Hippocampal formation (tissue), 2 donors: Measurements from ENCODE around the gene IFI44L.
A peak's percentile ranks its signal among the peaks of the same experiment; 100 is the strongest.

Source experiments
- DNase-seq, 2 donors: peaks; one replicate each; lab custom pipeline; 2025; lab: John Stamatoyannopoulos, UW

Gene IFI44L

DNA sequence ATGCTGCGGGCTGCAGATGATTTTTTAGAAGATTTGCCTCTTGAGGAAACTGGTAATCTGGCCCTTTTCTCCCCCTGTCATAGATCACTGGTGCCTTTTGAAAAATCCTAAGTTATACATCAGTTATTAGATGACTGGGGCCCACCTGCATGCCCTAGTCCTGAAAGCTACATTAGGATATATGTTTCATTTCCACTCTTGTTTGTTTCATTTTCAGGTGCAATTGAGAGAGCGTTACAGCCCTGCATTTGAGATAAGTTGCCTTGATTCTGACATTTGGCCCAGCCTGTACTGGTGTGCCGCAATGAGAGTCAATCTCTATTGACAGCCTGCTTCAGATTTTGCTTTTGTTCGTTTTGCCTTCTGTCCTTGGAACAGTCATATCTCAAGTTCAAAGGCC is 21.3 kb downstream of the IFI44L start:
- no peak for DNase-seq

GRCh38 chr1:78645723-78646122 is 25.5 kb downstream of the IFI44L start:
- no peak for DNase-seq

DNA sequence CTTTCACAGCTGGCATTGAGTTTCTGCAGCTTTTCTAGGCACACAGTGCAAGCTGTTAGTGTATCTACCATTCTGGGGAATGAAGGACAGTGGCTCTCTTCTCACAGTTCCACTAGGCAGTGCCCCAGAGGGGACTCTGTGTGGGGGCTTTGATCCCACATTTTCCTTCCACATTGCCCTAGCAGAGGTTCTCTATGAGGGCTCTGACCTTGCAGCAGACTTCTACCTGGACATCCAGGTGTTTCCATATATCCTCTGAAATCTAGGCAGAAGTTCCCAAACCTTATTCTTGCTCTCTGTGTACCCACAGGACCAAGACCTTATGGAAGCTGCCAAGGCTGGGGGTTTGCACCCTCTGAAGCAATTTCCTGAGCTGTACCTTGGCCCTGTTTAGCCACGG is 27.0 kb downstream of the IFI44L start:
- no peak for DNase-seq

- DNase-seq = peak; percentile 47 to 58
Observed at GRCh38 chr1:78649628-78650027, 29.4 kb downstream of the IFI44L start, which contains the start of gene IFI44. Gene IFI44 (plus strand): TSS chr1:78649831. CDS start chr1:78650196, 365 bp downstream.

DNA sequence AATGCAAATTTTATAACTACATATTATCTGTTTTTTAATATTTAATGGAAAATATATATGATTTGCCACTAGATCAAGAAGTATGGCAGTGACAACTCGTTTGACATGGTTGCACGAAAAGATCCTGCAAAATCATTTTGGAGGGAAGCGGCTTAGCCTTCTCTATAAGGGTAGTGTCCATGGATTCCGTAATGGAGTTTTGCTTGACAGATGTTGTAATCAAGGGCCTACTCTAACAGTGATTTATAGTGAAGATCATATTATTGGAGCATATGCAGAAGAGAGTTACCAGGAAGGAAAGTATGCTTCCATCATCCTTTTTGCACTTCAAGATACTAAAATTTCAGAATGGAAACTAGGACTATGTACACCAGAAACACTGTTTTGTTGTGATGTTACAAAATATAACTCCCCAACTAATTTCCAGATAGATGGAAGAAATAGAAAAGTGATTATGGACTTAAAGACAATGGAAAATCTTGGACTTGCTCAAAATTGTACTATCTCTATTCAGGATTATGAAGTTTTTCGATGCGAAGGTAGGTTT is 29.9 kb downstream of the IFI44L start:
- DNase-seq = no peak

- DNase-seq = no peak
Observed at GRCh38 chr1:78651241-78651640, 31.0 kb downstream of the IFI44L start.

DNA sequence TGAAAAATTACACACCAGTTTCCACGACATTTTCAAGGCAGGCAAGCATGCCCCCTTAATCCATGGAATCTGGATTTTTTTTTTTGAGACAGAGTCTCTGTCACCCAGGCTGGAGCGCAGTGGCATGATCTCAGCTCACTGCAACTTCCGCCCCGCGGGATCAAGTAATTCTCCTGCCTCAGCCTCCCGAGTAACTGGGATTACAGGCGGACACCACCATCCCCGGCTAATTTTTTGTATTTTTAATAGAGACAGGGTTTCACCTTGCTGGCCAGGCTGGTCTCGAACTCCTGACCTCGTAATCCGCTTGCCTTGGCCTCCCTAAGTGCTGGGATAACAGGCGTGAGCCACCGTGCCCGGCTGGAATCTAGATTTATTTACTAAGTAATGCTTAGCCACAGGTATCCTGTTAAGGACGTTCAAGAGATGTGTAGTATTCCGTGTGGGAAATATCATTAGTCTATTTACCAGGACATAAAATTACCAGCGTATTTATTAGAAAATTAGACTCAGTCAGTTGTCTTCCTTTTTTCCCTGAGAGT is 31.8 kb downstream of the IFI44L start:
- no peak for DNase-seq

DNA sequence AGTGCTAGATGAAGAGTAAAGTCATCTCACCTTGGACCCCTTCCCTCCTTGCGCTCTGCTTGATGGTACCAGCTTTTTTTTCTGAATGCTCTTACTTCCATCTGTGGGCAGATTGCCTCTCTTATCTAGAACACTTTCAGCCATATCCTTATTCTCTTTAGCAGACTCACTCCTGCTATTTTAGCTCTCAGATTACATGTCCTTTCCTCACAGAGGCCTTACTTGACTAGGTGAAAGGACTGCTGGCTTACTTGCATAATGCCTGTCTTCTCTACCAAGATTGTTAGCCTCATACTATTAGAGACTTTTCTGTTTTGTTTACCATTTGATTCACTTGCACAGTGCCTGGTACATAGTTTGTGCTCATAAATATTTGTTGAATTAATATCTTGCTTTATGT is 38.7 kb downstream of the IFI44L start:
- no peak for DNase-seq

- DNase-seq = no peak
Observed at GRCh38 chr1:78663923-78664322, 43.7 kb downstream of the IFI44L start.

- DNase-seq = no peak
Observed at GRCh38 chr1:78664763-78665162, 44.5 kb downstream of the IFI44L start.

DNA sequence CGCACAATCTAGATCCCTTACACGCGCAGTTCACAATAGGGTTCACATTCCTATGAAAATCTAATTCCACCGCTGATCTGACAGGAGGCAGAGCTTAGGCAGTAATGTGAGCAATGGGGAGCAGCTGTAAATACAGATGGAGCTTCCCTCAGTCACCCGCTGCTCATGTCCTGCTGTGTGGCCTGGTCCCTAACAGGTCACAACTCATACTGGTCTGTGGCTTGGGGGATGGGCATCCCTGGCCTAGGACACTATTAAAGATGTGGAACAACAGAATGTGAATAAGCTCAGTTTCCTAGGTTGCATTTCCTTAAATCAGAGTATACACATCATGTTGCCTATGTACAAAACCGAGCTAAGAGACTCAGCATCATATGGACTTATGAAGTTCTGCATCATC is 45.6 kb downstream of the IFI44L start:
- DNase-seq = no peak

DNA sequence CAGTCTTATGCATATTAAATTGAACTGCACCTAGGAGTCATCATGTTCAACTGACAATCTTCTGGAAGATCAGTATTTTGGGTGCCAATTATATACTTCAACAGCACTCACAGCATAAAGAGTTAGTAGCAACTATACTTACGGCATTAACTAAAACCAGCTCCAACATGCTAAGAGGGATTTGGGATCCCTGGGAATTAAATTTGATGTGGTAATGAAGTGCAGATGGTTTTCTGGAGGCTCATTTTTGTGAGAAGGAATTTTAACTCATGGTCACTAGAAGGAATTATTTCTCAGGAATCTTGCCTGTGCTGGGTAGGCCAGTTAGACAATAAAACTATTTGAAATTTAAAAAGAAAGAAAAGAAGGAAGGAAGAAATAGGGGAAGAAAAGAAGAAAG is 47.7 kb downstream of the IFI44L start:
- DNase-seq = no peak

DNA sequence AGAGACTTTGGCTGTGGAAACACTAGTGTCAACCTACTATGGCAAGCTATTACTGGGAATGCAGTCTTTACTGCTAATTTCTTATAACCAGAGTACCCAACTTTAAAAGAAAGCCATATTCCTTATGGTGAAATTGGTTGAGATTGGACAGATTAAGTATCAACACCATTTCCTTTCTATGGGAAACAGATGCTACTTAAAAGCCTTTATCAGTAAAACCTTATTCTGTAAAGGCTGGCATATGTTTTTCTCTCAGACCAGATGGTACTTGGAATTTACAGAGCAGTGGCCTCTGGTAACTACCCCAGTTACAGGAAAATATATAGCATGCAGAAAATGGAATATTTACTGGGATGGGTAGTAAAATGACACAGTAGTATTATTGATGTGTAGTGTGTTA is 48.2 kb downstream of the IFI44L start:
- DNase-seq = no peak

GRCh38 chr1:78672428-78672827 is 52.2 kb downstream of the IFI44L start:
- no peak for DNase-seq

DNA sequence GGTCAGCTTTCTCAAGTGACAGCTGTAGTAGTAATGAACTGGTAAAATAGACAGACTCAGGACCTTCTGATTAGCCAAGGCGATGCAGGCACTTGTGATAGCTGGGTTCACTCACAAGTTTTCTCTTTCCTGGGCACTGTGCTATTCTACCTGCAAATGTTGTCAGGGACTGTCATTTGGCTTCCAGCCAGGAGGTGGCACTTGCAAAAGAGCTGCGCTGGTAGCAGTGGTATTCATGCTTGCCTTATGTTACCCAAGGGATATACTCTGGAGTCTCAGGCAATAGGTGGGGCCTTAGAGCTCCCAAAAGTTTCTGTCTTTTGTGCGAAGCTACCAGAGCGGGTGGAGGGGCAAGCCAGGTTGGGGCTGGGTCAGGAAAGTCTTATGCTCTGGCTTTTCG is 52.9 kb downstream of the IFI44L start:
- no peak for DNase-seq

- peak in 1 of 2 donors; percentile 78 for DNase-seq
Observed at GRCh38 chr1:78676347-78676982, 56.2 kb downstream of the IFI44L start.

GRCh38 chr1:78676993-78677392 is 56.7 kb downstream of the IFI44L start:
- no peak for DNase-seq

GRCh38 chr1:78677788-78678187 is 57.5 kb downstream of the IFI44L start:
- no peak for DNase-seq

GRCh38 chr1:78678324-78678723 is 58.1 kb downstream of the IFI44L start:
- DNase-seq = no peak

DNA sequence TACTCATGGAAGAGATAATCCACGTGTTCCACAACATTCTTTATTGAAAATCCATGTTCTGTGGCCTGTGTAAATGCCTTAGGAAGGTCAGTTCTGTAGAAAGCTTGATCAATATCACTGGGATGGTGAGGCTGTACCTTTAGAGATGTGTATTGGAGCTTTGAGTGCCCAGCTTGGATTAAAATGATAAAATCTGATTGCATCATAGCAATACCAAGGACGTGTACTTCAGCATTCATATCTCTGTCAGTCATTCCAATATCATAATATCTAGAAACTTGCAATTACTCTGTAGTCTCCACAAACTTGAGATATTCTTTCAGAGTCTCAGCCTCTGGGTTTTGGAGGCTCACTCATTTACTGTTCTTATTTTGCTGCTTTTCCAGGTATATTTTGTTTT is 61.0 kb downstream of the IFI44L start:
- no peak for DNase-seq

DNA sequence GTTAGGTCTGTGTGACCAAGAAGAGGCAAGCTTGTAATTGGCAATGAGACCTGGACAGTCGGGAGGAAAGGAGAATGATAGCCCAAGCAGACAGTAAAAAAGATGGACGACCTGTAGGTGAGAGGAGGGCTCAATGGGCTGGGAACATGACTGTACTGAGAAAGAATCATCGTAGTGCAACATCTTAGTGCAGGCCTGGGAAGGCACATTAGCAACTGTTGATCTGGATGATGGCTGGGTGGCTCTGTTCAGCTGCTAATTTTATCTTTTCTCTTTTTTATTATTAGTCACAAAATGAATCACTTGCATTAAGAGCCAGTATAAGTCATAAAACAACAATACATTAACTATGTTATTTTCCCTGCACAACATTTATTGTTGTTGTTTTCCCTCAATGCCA is 62.2 kb downstream of the IFI44L start:
- DNase-seq = no peak

DNA sequence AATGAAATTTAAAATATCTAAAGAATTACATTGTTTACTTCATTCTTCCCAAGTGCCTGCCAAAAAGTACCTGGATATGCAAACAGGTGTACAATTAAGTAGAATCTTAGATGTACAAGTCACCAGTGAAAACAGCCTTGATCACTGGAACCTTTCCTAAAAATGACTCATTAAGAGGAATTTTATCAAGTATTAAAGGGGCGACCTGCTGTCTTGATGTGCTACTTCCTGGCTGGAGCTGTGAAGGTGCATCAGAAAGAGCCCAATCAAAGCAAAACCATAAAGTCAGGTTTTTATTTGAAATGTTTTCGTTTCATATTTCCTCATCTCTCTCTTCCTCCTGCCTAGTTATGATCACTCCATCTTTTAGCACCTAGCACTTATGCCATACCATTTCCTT is 62.8 kb downstream of the IFI44L start:
- DNase-seq = no peak

- DNase-seq = no peak
Observed at GRCh38 chr1:78687315-78687714, 67.1 kb downstream of the IFI44L start.

- no peak for DNase-seq
Observed at GRCh38 chr1:78687914-78688313, 67.7 kb downstream of the IFI44L start.
